Activated CD8-positive, alpha-beta memory T cell treated with anti-CD3 and anti-CD28 coated beads, Interleukin-2, amount 50 U/mL, for 1 hour (primary cell): Measurements from ENCODE around the gene GPR132.

Experiments
- DNase-seq: peaks from one replicate; pipeline ENCODE4 v3.0.0-alpha.2; 2020; ENCODE audit errors: extremely low read depth

The GPR132 gene

GRCh38 chr14:105020815-105021655, 44.2 kb downstream of the GPR132 start, which contains the start of gene CDCA4:
Gene CDCA4, minus strand, starts transcription at chr14:105021083. Its CDS starts 9,154 bp downstream, at chr14:105011929.
- DNase-seq: peak; percentile 86

GRCh38 chr14:105019861-105020814, 45.1 kb downstream of the GPR132 start:
- DNase-seq: no peak

GRCh38 chr14:105018414-105018813, 46.8 kb downstream of the GPR132 start:
- no peak for DNase-seq

GRCh38 chr14:105015905-105016304, 49.3 kb downstream of the GPR132 start:
- DNase-seq: no peak

GRCh38 chr14:105015242-105015641, 50.0 kb downstream of the GPR132 start:
- DNase-seq: no peak

GRCh38 chr14:105014631-105015030, 50.6 kb downstream of the GPR132 start:
- no peak for DNase-seq

GRCh38 chr14:105014032-105014431, 51.2 kb downstream of the GPR132 start:
- no peak for DNase-seq

- no peak for DNase-seq
Observed at GRCh38 chr14:105013150-105013785, 52.0 kb downstream of the GPR132 start.

GRCh38 chr14:105012171-105012985, 52.9 kb downstream of the GPR132 start:
- no peak for DNase-seq

GRCh38 chr14:105011312-105011990, 53.8 kb downstream of the GPR132 start:
- no peak for DNase-seq

- DNase-seq: no peak
Observed at GRCh38 chr14:105010891-105011291, 54.3 kb downstream of the GPR132 start.

GRCh38 chr14:105010106-105010505, 55.1 kb downstream of the GPR132 start:
- DNase-seq: no peak

GRCh38 chr14:105007593-105008264, 57.5 kb downstream of the GPR132 start:
- DNase-seq: no peak

GRCh38 chr14:105006831-105007592, 58.2 kb downstream of the GPR132 start:
- DNase-seq: no peak

GRCh38 chr14:105005929-105006830, 59.0 kb downstream of the GPR132 start:
- DNase-seq: no peak

- no peak for DNase-seq
Observed at GRCh38 chr14:105005329-105005928, 59.8 kb downstream of the GPR132 start.
